NCI-H146 treated with DMSO at 0.1 percent for 48 hours (cell line): ENCODE data around the gene ADH7.

Source experiments
- DNase-seq: peaks from one replicate; lab custom pipeline; 2025; ENCODE audit not compliant: unreplicated experiment; lab: John Stamatoyannopoulos, UW

Gene ADH7

GRCh38 chr4:99435154-99435553 lies at the start of gene ADH7:
Gene ADH7 (minus strand): TSS chr4:99435342. CDS start chr4:99435233, 109 bp downstream.
- DNase-seq, result no peak

- DNase-seq, result no peak
Observed at GRCh38 chr4:99483636-99484035, 48.5 kb upstream of the ADH7 start.

GRCh38 chr4:99473131-99473530 lies 38.0 kb upstream of the ADH7 start:
- no peak for DNase-seq

- DNase-seq, result no peak
Observed at GRCh38 chr4:99471896-99472295, 36.8 kb upstream of the ADH7 start.

GRCh38 chr4:99471349-99471748 lies 36.2 kb upstream of the ADH7 start:
- no peak for DNase-seq

- no peak for DNase-seq
Observed at GRCh38 chr4:99468889-99469288, 33.7 kb upstream of the ADH7 start.

GRCh38 chr4:99467887-99468286 lies 32.7 kb upstream of the ADH7 start:
- DNase-seq, result no peak

- DNase-seq, result no peak
Observed at GRCh38 chr4:99463566-99463965, 28.4 kb upstream of the ADH7 start.

- DNase-seq, result no peak
Observed at GRCh38 chr4:99462875-99463464, 27.8 kb upstream of the ADH7 start.

GRCh38 chr4:99461623-99462401 lies 26.7 kb upstream of the ADH7 start:
- DNase-seq, result no peak

- no peak for DNase-seq
Observed at GRCh38 chr4:99459546-99460042, 24.5 kb upstream of the ADH7 start.

GRCh38 chr4:99458911-99459447 lies 23.8 kb upstream of the ADH7 start:
- DNase-seq, result no peak

- no peak for DNase-seq
Observed at GRCh38 chr4:99457676-99458075, 22.5 kb upstream of the ADH7 start.

- DNase-seq, result no peak
Observed at GRCh38 chr4:99457270-99457669, 22.1 kb upstream of the ADH7 start.

GRCh38 chr4:99447513-99447912 lies 12.4 kb upstream of the ADH7 start:
- DNase-seq, result no peak

GRCh38 chr4:99447079-99447478 lies 11.9 kb upstream of the ADH7 start:
- DNase-seq, result no peak

GRCh38 chr4:99438405-99438780 lies 3.3 kb upstream of the ADH7 start:
- no peak for DNase-seq

- no peak for DNase-seq
Observed at GRCh38 chr4:99437723-99438404, 2.7 kb upstream of the ADH7 start.

GRCh38 chr4:99436976-99437722 lies 2.0 kb upstream of the ADH7 start:
- no peak for DNase-seq

GRCh38 chr4:99436462-99436861 lies 1.3 kb upstream of the ADH7 start:
- DNase-seq, result no peak

GRCh38 chr4:99430106-99430505 lies 5.0 kb downstream of the ADH7 start:
- DNase-seq, result no peak
